Mesothelial cell of epicardium (in vitro differentiated cells): Measurements from ENCODE around the gene HDAC4. TPM values are rescaled to one million over a fixed set of nuclear protein-coding genes. Genes with fewer than 3 reads are reported as not detected.

ENCODE experiments used
- DNase-seq, 2 experiments: peaks; one replicate each; pipeline ENCODE4 v3.0.0; 2021; ENCODE audit warnings: low spot score in 2 of 2; ENCODE audit not compliant: unreplicated experiment in 2 of 2
- H3K27ac Mint-ChIP-seq: 2 replicates; pipeline ENCODE4 v1.8.0; 2021; ENCODE audit warnings: mixed read lengths
- H3K27me3 Mint-ChIP-seq: 2 replicates; pipeline ENCODE4 v1.8.0; 2021; ENCODE audit warnings: low read depth, mixed read lengths
- H3K36me3 Mint-ChIP-seq: 2 replicates; pipeline ENCODE4 v1.8.0; 2021; ENCODE audit warnings: mixed read lengths
- H3K4me1 Mint-ChIP-seq: 2 replicates; pipeline ENCODE4 v1.8.0; 2021; ENCODE audit warnings: mixed read lengths
- H3K4me3 Mint-ChIP-seq: 2 replicates; pipeline ENCODE4 v1.8.0; 2021; ENCODE audit warnings: mild to moderate bottlenecking, moderate library complexity, mixed read lengths
- H3K9me3 Mint-ChIP-seq: 2 replicates; pipeline ENCODE4 v1.8.0; 2021; ENCODE audit warnings: mixed read lengths
- CTCF ChIP-seq: fragments of 200-600 bp; sonication (generic); IDR thresholded peaks from one replicate; pipeline ENCODE4 v1.5.0; 2021; ENCODE audit warnings: antibody characterized with exemption; ENCODE audit not compliant: unreplicated experiment
- total RNA-seq: library from RNA; stranded (reverse); gene quantifications from 3 replicates; pipeline ENCODE4 v1.2.1, GENCODE V29; 2021

Gene HDAC4
- total RNA-seq, 1 donor from 2014 or later, result 59.2 TPM

GRCh38 chr2:239193401-239193811 is 207.4 kb downstream of the HDAC4 start:
- H3K4me3 Mint-ChIP-seq, result no peak overlapping the region
- no peaks in the 10 kb centered on the region for H3K9me3 Mint-ChIP-seq
- no peak overlapping the region for H3K27ac Mint-ChIP-seq
- peaks cover 16% of the 10 kb centered on the region for H3K36me3 Mint-ChIP-seq
- peaks cover 4% of the 10 kb centered on the region for H3K4me1 Mint-ChIP-seq
- TF ChIP-seq CTCF, result no peak
- DNase-seq, result peak in 1 of 2 experiments; percentile 27
- no peaks in the 10 kb centered on the region for H3K27me3 Mint-ChIP-seq

GRCh38 chr2:239192975-239193374 is 207.8 kb downstream of the HDAC4 start:
- no peak for TF ChIP-seq CTCF

GRCh38 chr2:239192456-239192855 is 208.4 kb downstream of the HDAC4 start:
- Mint-ChIP-seq H3K36me3 (peaks cover 25% of the 10 kb centered on the region), H3K27me3 (no peaks in the 10 kb centered on the region), H3K4me1 (peaks cover 4% of the 10 kb centered on the region), H3K9me3 (no peaks in the 10 kb centered on the region), H3K27ac (no peak overlapping the region), H3K4me3 (no peak overlapping the region)
- DNase-seq, result peak in 1 of 2 experiments; percentile 25
- TF ChIP-seq CTCF, result no peak

More at GRCh38 chr2:239192975-239193374, 207.8 kb downstream of the HDAC4 start:
- Mint-ChIP-seq H3K4me3 (no peak overlapping the region), H3K27me3 (no peaks in the 10 kb centered on the region), H3K9me3 (no peaks in the 10 kb centered on the region), H3K27ac (no peak overlapping the region), H3K4me1 (peaks cover 4% of the 10 kb centered on the region), H3K36me3 (peaks cover 20% of the 10 kb centered on the region)
- no peak for DNase-seq

GRCh38 chr2:239190921-239191885 is 209.6 kb downstream of the HDAC4 start:
- TF ChIP-seq CTCF, result no peak
- H3K27ac Mint-ChIP-seq, result peak overlapping the region; percentile 50
- H3K9me3 Mint-ChIP-seq, result no peaks in the 10 kb centered on the region
- H3K27me3 Mint-ChIP-seq, result no peaks in the 10 kb centered on the region
- peaks cover 35% of the 10 kb centered on the region for H3K36me3 Mint-ChIP-seq
- no peak overlapping the region for H3K4me3 Mint-ChIP-seq
- H3K4me1 Mint-ChIP-seq, result peaks cover 4% of the 10 kb centered on the region
- DNase-seq, result peak in 1 of 2 experiments; percentile 29

GRCh38 chr2:239190361-239190760 is 210.5 kb downstream of the HDAC4 start:
- no peak for TF ChIP-seq CTCF
- Mint-ChIP-seq H3K4me3 (no peak overlapping the region), H3K27me3 (no peaks in the 10 kb centered on the region), H3K9me3 (no peaks in the 10 kb centered on the region), H3K4me1 (peaks cover 4% of the 10 kb centered on the region), H3K27ac (no peak overlapping the region), H3K36me3 (peaks cover 36% of the 10 kb centered on the region)
- no peak for DNase-seq
